CD14-positive monocyte (primary cell): ENCODE data around the gene ALAS2. TPM values are rescaled to one million over a fixed set of nuclear protein-coding genes. Genes with fewer than 3 reads are reported as not detected.
A peak's percentile ranks its signal among the peaks of the same experiment; 100 is the strongest.

Experiments
- DNase-seq, 3 donors: peaks; one replicate each; pipeline ENCODE4 v3.0.0-alpha.2; 2011 to 2022
- H2AFZ ChIP-seq: 2 replicates; pipeline ENCODE4 v1.6.0; 2012; ENCODE audit warnings: mild to moderate bottlenecking, low read depth, low read length, inconsistent platforms; ENCODE audit not compliant: insufficient read depth, poor library complexity, severe bottlenecking
- H3K27ac ChIP-seq, 2 donors: 1 replicate in 1 of 2; 2 replicates in 1 of 2; pipeline ENCODE4 v1.5.1; 2012 to 2013; ENCODE audit warnings: low read length in 2 of 2, control low read depth in 1 of 2, inconsistent platforms in 1 of 2, low read depth in 1 of 2, mild to moderate bottlenecking in 1 of 2
- H3K27me3 ChIP-seq, 2 donors: one replicate each; pipeline versions ENCODE4 v1.6.0 to v1.6.1; 2011 to 2013; ENCODE audit warnings: low read length in 2 of 2; ENCODE audit not compliant: control insufficient read depth in 2 of 2, insufficient read depth in 2 of 2
- H3K36me3 ChIP-seq, 2 donors: replicated peaks in 1 of 2; 1 replicate in 1 of 2; 2 replicates in 1 of 2; pipeline versions ENCODE4 v1.5.1 to v1.6.1; 2012 to 2013; ENCODE audit warnings: low read length in 2 of 2, control low read depth in 1 of 2, inconsistent platforms in 1 of 2, mild to moderate bottlenecking in 1 of 2; ENCODE audit not compliant: insufficient read depth in 2 of 2, control insufficient read depth in 1 of 2
- H3K4me1 ChIP-seq, 2 donors: 1 replicate in 1 of 2; 2 replicates in 1 of 2; pipeline versions ENCODE4 v1.5.1 to v1.6.1; 2012 to 2013; ENCODE audit warnings: low read length in 2 of 2, control low read depth in 1 of 2, inconsistent platforms in 1 of 2, mild to moderate bottlenecking in 1 of 2, moderate library complexity in 1 of 2; ENCODE audit not compliant: insufficient read depth in 2 of 2, control insufficient read depth in 1 of 2
- H3K4me2 ChIP-seq: replicated peaks from 2 replicates; pipeline ENCODE3; 2012; ENCODE audit warnings: low read length, moderate library complexity, mild to moderate bottlenecking; ENCODE audit not compliant: poor library complexity, severe bottlenecking; ENCODE audit errors: extremely low read depth
- H3K4me3 ChIP-seq, 3 experiments: fragments of 200-600 bp in 1 of 3; sonication (generic) in 1 of 3; replicated peaks in 1 of 3; 1 replicate in 2 of 3; 2 replicates in 1 of 3; pipeline ENCODE4 v1.5.1; 2011 to 2013; ENCODE audit warnings: low read length in 3 of 3, mild to moderate bottlenecking in 3 of 3, control low read depth in 2 of 3, low read depth in 2 of 3, inconsistent platforms in 1 of 3, moderate library complexity in 1 of 3
- H3K79me2 ChIP-seq: 2 replicates; pipeline ENCODE4 v1.6.0; 2012; ENCODE audit warnings: mild to moderate bottlenecking, control low read depth, inconsistent platforms, low read length, moderate library complexity; ENCODE audit not compliant: insufficient read depth
- H3K9ac ChIP-seq: 2 replicates; pipeline ENCODE4 v1.6.0; 2017; ENCODE audit warnings: low read length, mild to moderate bottlenecking; ENCODE audit not compliant: insufficient read depth, poor library complexity, severe bottlenecking
- H3K9me3 ChIP-seq, 2 donors: replicated peaks in 1 of 2; 1 replicate in 1 of 2; 2 replicates in 1 of 2; pipeline versions ENCODE4 v1.5.1 to v1.6.1; 2012 to 2013; ENCODE audit warnings: low read length in 2 of 2, control low read depth in 1 of 2; ENCODE audit not compliant: control insufficient read depth in 1 of 2, insufficient read depth in 1 of 2
- H4K20me1 ChIP-seq: 2 replicates; pipeline ENCODE4 v1.6.0; 2012; ENCODE audit warnings: mild to moderate bottlenecking, low read length, control low read depth, moderate library complexity; ENCODE audit not compliant: insufficient read depth
- H3K27ac Mint-ChIP-seq, 7 donors: one replicate each; pipeline ENCODE4 v1.8.0; 2020; ENCODE audit warnings: mild to moderate bottlenecking in 7 of 7, mixed read lengths in 7 of 7, moderate library complexity in 6 of 7, inconsistent platforms in 2 of 7
- H3K27me3 Mint-ChIP-seq, 3 donors: one replicate each; pipeline ENCODE4 v1.8.0; 2021 to 2022; ENCODE audit warnings: low read depth in 3 of 3, mild to moderate bottlenecking in 3 of 3, mixed read lengths in 3 of 3, moderate library complexity in 3 of 3, inconsistent platforms in 1 of 3
- H3K36me3 Mint-ChIP-seq, 2 donors: one replicate each; pipeline ENCODE4 v1.8.0; 2020; ENCODE audit warnings: mixed read lengths in 2 of 2, inconsistent platforms in 1 of 2, mild to moderate bottlenecking in 1 of 2
- H3K4me1 Mint-ChIP-seq: one replicate; pipeline ENCODE4 v1.8.0; 2020; ENCODE audit warnings: mild to moderate bottlenecking, mixed read lengths
- H3K4me3 Mint-ChIP-seq, 2 donors: one replicate each; pipeline ENCODE4 v1.8.0; 2020; ENCODE audit warnings: mild to moderate bottlenecking in 2 of 2, mixed read lengths in 2 of 2, moderate library complexity in 1 of 2
- H3K9me3 Mint-ChIP-seq, 7 donors: one replicate each; pipeline ENCODE4 v1.8.0; 2020 to 2022; ENCODE audit warnings: mixed read lengths in 7 of 7, mild to moderate bottlenecking in 6 of 7, moderate library complexity in 6 of 7, inconsistent platforms in 2 of 7
- CTCF ChIP-seq: fragments of 200-600 bp; IDR thresholded peaks from one replicate; pipeline ENCODE4 v1.8.0; 2022; ENCODE audit warnings: antibody characterized with exemption, mild to moderate bottlenecking
- WGBS: methylation state at CpG from one replicate; pipeline ENCODE4 v1.1.5; 2013; ENCODE audit warnings: missing lambda C conversion rate; ENCODE audit not compliant: insufficient coverage; 5-methylcytosine and 5-hydroxymethylcytosine counted together
- intact Hi-C, 2 donors: fragments of 100-400 bp; cut with micrococcal nuclease; formaldehyde crosslinking; loops; one replicate each; pipeline versions ENCODE4 v1.15.0 to v1.15.1; 2023
- polyA plus RNA-seq, 3 donors: library from polyadenylated mRNA; depleted of rRNA in 1 of 3; unstranded in 2 of 3; stranded (reverse) in 1 of 3; fragments of 300-500 nt in 2 of 3; fragments of >200 nt in 1 of 3; fragmentation: Illumina TruSeq in 2 of 3; gene quantifications; 1 replicate in 2 of 3; 2 replicates in 1 of 3; pipeline ENCODE4 v1.2.3, GENCODE V29; 2012 to 2021

The ALAS2 gene
- polyA plus RNA-seq, 3 donors = 1.1 TPM; not detected in 2

- Mint-ChIP-seq H3K9me3 (peaks cover 0 to 2% (median 0%) of the 10 kb centered on the region in 7 donors), H3K27ac (peak overlapping the region; percentile 51 to 85 (median 66)), H3K4me1 (peaks cover 13% of the 10 kb centered on the region), H3K4me3 (peak overlapping the region; percentile 27 to 42), H3K36me3 (peaks cover 30 to 31% of the 10 kb centered on the region in 2 donors), H3K27me3 (peaks cover 0 to 3% (median 2%) of the 10 kb centered on the region in 3 donors)
- Histone ChIP-seq H3K79me2 (no peaks in the 10 kb centered on the region), H3K9ac (no peak overlapping the region), H3K27ac (peak overlapping the region; percentile 0 to 58), H3K4me3 (no peak overlapping the region), H4K20me1 (no peaks in the 10 kb centered on the region), H2AFZ (no peak overlapping the region), H3K4me1 (peaks cover 14 to 17% of the 10 kb centered on the region in 2 donors), H3K9me3 (no peaks in the 10 kb centered on the region), H3K36me3 (peaks cover 32 to 33% of the 10 kb centered on the region in 2 donors), H3K27me3 (no peaks in the 10 kb centered on the region), H3K4me2 (peak overlapping the region; percentile 33)
- TF ChIP-seq CTCF = no peak
- 60% methylated on average over 1 of the region's 9 CpGs for WGBS
- intact Hi-C loops = loop anchor here (10.0 kb wide), 3 partner anchors 156 to 364 kb away; partner anchors contain the start of gene MAGED2 (in 1 of the 2)
- peak; percentile 23 to 49 (median 28) for DNase-seq
Observed at GRCh38 chrX:55008571-55009358, 22.0 kb downstream of the ALAS2 start.

GRCh38 chrX:55007656-55008055 is 23.1 kb downstream of the ALAS2 start:
- Histone ChIP-seq H3K27ac (peak overlapping the region in 1 of 2 donors; percentile 7), H3K4me1 (peaks cover 14 to 17% of the 10 kb centered on the region in 2 donors), H2AFZ (no peak overlapping the region), H4K20me1 (no peaks in the 10 kb centered on the region), H3K79me2 (no peaks in the 10 kb centered on the region), H3K9me3 (no peaks in the 10 kb centered on the region), H3K4me2 (no peak overlapping the region), H3K9ac (no peak overlapping the region), H3K4me3 (no peak overlapping the region), H3K36me3 (peaks cover 43 to 44% of the 10 kb centered on the region in 2 donors), H3K27me3 (no peaks in the 10 kb centered on the region)
- Mint-ChIP-seq H3K36me3 (peaks cover 37 to 42% of the 10 kb centered on the region in 2 donors), H3K4me3 (no peak overlapping the region), H3K27ac (peak overlapping the region in 1 of 7 donors; percentile 78), H3K4me1 (peaks cover 13% of the 10 kb centered on the region), H3K9me3 (peaks cover 0 to 2% (median 0%) of the 10 kb centered on the region in 7 donors), H3K27me3 (peaks cover 0 to 3% (median 2%) of the 10 kb centered on the region in 3 donors)
- intact Hi-C loops = loop anchor here (10.0 kb wide), 3 partner anchors 157 to 363 kb away; partner anchors contain the start of gene MAGED2 (in 1 of the 2)
- TF ChIP-seq CTCF = no peak
- DNase-seq = no peak
- no CpG with 5 or more reads among the region's 6 CpGs for WGBS
